WTC11 (cell line): ENCODE results near the gene CCL4.

Experiments used
- CBFB ChIP-seq: sonication (generic); formaldehyde crosslinking; IDR thresholded peaks from 2 replicates; pipeline ENCODE4 v1.8.1; 2022; ENCODE audit warnings: mild to moderate bottlenecking, low read depth, missing genetic modification reagents
- CREB1 ChIP-seq: sonication (generic); formaldehyde crosslinking; IDR thresholded peaks from 2 replicates; pipeline ENCODE4 v1.8.0; 2023; ENCODE audit warnings: mild to moderate bottlenecking, missing genetic modification reagents
- ESRRA ChIP-seq: sonication (generic); formaldehyde crosslinking; IDR thresholded peaks from 2 replicates; pipeline ENCODE4 v1.8.1; 2022; ENCODE audit warnings: mild to moderate bottlenecking, missing genetic modification reagents, borderline replicate concordance
- ETV6 ChIP-seq: sonication (generic); formaldehyde crosslinking; IDR thresholded peaks from 2 replicates; pipeline ENCODE4 v1.8.1; 2022; ENCODE audit warnings: mild to moderate bottlenecking, missing genetic modification reagents
- JUN ChIP-seq: sonication (generic); formaldehyde crosslinking; IDR thresholded peaks from 2 replicates; pipeline ENCODE4 v1.8.0; 2023; ENCODE audit warnings: mild to moderate bottlenecking, missing genetic modification reagents
- RELA ChIP-seq: sonication (generic); formaldehyde crosslinking; IDR thresholded peaks from 2 replicates; pipeline ENCODE4 v1.8.1; 2022; ENCODE audit warnings: missing genetic modification reagents, mild to moderate bottlenecking, borderline replicate concordance
- SMAD4 ChIP-seq: sonication (generic); formaldehyde crosslinking; IDR thresholded peaks from 2 replicates; pipeline ENCODE4 v1.8.0; 2022; ENCODE audit warnings: mild to moderate bottlenecking, missing genetic modification reagents
- TEAD4 ChIP-seq: sonication (generic); formaldehyde crosslinking; IDR thresholded peaks from 2 replicates; pipeline ENCODE4 v1.8.0; 2022; ENCODE audit warnings: mild to moderate bottlenecking, missing genetic modification reagents
- TP53 ChIP-seq: sonication (generic); formaldehyde crosslinking; IDR thresholded peaks from 2 replicates; pipeline ENCODE4 v1.8.1; 2023; ENCODE audit warnings: mild to moderate bottlenecking, missing genetic modification reagents
- TF ChIP-seq, protein P1 (sequence below): sonication (generic); formaldehyde crosslinking; IDR thresholded peaks from 2 replicates; pipeline ENCODE4 v1.8.0; 2022; ENCODE audit warnings: missing genetic modification reagents
- TF ChIP-seq, protein P2 (sequence below): fragments of 200-600 bp; IDR thresholded peaks from 2 replicates; pipeline ENCODE4 v1.8.0; 2022; ENCODE audit warnings: antibody characterized with exemption
- TF ChIP-seq, protein P3 (sequence below): sonication (generic); formaldehyde crosslinking; IDR thresholded peaks from 2 replicates; pipeline ENCODE4 v1.8.1; 2023; ENCODE audit warnings: mild to moderate bottlenecking, moderate library complexity, missing genetic modification reagents
- TF ChIP-seq, protein P4 (sequence below): sonication (generic); formaldehyde crosslinking; IDR thresholded peaks from 2 replicates; pipeline ENCODE4 v1.8.1; 2023; ENCODE audit warnings: mild to moderate bottlenecking, missing genetic modification reagents, moderate library complexity

DNA sequence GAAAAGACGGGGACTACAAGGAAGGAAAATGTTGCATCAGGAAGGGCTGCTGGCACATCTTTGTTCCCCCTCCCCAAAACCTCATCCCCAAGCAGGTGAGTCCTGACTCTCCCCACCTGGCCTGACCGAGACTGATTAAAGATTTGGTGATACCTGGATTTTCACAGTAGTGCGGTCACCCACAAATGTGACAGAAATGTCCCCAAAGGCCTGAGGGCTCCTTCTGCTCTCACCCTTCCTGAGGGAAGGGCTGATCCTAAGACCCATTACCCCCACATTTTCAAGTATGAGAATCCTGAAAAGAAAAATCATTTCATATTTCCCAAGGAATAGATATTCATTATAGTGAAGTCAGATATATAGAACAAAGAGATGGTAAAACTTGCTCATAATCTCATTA is 44.0 kb downstream of the CCL4 start:
- TF ChIP-seq, protein P1, sequence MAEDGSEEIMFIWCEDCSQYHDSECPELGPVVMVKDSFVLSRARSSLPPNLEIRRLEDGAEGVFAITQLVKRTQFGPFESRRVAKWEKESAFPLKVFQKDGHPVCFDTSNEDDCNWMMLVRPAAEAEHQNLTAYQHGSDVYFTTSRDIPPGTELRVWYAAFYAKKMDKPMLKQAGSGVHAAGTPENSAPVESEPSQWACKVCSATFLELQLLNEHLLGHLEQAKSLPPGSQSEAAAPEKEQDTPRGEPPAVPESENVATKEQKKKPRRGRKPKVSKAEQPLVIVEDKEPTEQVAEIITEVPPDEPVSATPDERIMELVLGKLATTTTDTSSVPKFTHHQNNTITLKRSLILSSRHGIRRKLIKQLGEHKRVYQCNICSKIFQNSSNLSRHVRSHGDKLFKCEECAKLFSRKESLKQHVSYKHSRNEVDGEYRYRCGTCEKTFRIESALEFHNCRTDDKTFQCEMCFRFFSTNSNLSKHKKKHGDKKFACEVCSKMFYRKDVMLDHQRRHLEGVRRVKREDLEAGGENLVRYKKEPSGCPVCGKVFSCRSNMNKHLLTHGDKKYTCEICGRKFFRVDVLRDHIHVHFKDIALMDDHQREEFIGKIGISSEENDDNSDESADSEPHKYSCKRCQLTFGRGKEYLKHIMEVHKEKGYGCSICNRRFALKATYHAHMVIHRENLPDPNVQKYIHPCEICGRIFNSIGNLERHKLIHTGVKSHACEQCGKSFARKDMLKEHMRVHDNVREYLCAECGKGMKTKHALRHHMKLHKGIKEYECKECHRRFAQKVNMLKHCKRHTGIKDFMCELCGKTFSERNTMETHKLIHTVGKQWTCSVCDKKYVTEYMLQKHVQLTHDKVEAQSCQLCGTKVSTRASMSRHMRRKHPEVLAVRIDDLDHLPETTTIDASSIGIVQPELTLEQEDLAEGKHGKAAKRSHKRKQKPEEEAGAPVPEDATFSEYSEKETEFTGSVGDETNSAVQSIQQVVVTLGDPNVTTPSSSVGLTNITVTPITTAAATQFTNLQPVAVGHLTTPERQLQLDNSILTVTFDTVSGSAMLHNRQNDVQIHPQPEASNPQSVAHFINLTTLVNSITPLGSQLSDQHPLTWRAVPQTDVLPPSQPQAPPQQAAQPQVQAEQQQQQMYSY (CRISPR knock-in tag), result no peak
- TF ChIP-seq, protein P2, sequence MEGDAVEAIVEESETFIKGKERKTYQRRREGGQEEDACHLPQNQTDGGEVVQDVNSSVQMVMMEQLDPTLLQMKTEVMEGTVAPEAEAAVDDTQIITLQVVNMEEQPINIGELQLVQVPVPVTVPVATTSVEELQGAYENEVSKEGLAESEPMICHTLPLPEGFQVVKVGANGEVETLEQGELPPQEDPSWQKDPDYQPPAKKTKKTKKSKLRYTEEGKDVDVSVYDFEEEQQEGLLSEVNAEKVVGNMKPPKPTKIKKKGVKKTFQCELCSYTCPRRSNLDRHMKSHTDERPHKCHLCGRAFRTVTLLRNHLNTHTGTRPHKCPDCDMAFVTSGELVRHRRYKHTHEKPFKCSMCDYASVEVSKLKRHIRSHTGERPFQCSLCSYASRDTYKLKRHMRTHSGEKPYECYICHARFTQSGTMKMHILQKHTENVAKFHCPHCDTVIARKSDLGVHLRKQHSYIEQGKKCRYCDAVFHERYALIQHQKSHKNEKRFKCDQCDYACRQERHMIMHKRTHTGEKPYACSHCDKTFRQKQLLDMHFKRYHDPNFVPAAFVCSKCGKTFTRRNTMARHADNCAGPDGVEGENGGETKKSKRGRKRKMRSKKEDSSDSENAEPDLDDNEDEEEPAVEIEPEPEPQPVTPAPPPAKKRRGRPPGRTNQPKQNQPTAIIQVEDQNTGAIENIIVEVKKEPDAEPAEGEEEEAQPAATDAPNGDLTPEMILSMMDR, result no peak
- no peak for TF ChIP-seq CBFB
- TF ChIP-seq SMAD4 (CRISPR knock-in tag), result no peak
- no peak for TF ChIP-seq ETV6 (CRISPR knock-in tag)
- TF ChIP-seq RELA (CRISPR knock-in tag), result no peak
- no peak for TF ChIP-seq CREB1 (CRISPR knock-in tag)
- TF ChIP-seq, protein P3, sequence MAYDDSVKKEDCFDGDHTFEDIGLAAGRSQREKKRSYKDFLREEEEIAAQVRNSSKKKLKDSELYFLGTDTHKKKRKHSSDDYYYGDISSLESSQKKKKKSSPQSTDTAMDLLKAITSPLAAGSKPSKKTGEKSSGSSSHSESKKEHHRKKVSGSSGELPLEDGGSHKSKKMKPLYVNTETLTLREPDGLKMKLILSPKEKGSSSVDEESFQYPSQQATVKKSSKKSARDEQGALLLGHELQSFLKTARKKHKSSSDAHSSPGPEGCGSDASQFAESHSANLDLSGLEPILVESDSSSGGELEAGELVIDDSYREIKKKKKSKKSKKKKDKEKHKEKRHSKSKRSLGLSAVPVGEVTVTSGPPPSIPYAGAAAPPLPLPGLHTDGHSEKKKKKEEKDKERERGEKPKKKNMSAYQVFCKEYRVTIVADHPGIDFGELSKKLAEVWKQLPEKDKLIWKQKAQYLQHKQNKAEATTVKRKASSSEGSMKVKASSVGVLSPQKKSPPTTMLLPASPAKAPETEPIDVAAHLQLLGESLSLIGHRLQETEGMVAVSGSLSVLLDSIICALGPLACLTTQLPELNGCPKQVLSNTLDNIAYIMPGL (CRISPR knock-in tag), result no peak
- TF ChIP-seq, protein P4, sequence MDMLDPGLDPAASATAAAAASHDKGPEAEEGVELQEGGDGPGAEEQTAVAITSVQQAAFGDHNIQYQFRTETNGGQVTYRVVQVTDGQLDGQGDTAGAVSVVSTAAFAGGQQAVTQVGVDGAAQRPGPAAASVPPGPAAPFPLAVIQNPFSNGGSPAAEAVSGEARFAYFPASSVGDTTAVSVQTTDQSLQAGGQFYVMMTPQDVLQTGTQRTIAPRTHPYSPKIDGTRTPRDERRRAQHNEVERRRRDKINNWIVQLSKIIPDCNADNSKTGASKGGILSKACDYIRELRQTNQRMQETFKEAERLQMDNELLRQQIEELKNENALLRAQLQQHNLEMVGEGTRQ (CRISPR knock-in tag), result no peak
- TF ChIP-seq JUN (CRISPR knock-in tag), result no peak
- no peak for TF ChIP-seq TEAD4
- TF ChIP-seq ESRRA (CRISPR knock-in tag), result no peak
- no peak for TF ChIP-seq TP53
